Fibroblast of lung (primary cell): ENCODE data around the gene TTC39B. TPM values are rescaled to one million over a fixed set of nuclear protein-coding genes. Genes with fewer than 3 reads are reported as not detected.
"Not testable (repeated sequence)": the region's sequence is repeated elsewhere in the genome, so short reads cannot be mapped to it uniquely, and the experiment has no call there.

Experiments
- DNase-seq, 2 donors: peaks; one replicate each; pipeline versions ENCODE4 v3.0.0 to v3.0.0-alpha.2; 2010; ENCODE audit warnings: low read depth in 2 of 2
- H2AFZ ChIP-seq: 2 replicates; pipeline ENCODE4 v1.5.1; 2012; ENCODE audit warnings: low read length, control low read depth, inconsistent platforms
- H3K27ac ChIP-seq: 2 replicates; pipeline ENCODE4 v1.5.1; 2011; ENCODE audit warnings: low read length, control low read depth; ENCODE audit not compliant: insufficient read depth
- H3K27me3 ChIP-seq: 2 replicates; pipeline ENCODE4 v1.5.1; 2011; ENCODE audit warnings: mild to moderate bottlenecking, low read length; ENCODE audit not compliant: control insufficient read depth, insufficient read depth
- H3K36me3 ChIP-seq: 2 replicates; pipeline ENCODE4 v1.5.1; 2011; ENCODE audit warnings: low read length; ENCODE audit not compliant: control insufficient read depth, insufficient read depth
- H3K4me1 ChIP-seq: 2 replicates; pipeline ENCODE4 v1.5.1; 2011; ENCODE audit warnings: low read length; ENCODE audit not compliant: control insufficient read depth, insufficient read depth; ENCODE audit errors: extremely low read depth
- H3K4me2 ChIP-seq: 2 replicates; pipeline ENCODE4 v1.5.1; 2011; ENCODE audit warnings: low read length, control low read depth; ENCODE audit not compliant: insufficient read depth; ENCODE audit errors: extremely low read depth
- H3K4me3 ChIP-seq, 4 experiments: fragments of 200-600 bp in 1 of 4; sonication (generic) in 1 of 4; replicated peaks in 1 of 4; 2 replicates each; pipeline ENCODE4 v1.5.1; 2011 to 2016; ENCODE audit warnings: low read length in 4 of 4, low read depth in 3 of 4, mild to moderate bottlenecking in 3 of 4, control low read depth in 2 of 4, inconsistent platforms in 1 of 4, mixed read lengths in 1 of 4; ENCODE audit not compliant: insufficient read depth in 1 of 4; ENCODE audit errors: control extremely low read depth in 1 of 4
- H3K79me2 ChIP-seq: 2 replicates; pipeline ENCODE4 v1.5.1; 2012; ENCODE audit warnings: mild to moderate bottlenecking, low read length, inconsistent platforms; ENCODE audit not compliant: control insufficient read depth, insufficient read depth
- H3K9ac ChIP-seq: 2 replicates; pipeline ENCODE4 v1.5.1; 2011; ENCODE audit warnings: mild to moderate bottlenecking, low read length, control low read depth; ENCODE audit not compliant: insufficient read depth
- H3K9me3 ChIP-seq: 2 replicates; pipeline ENCODE4 v1.5.1; 2012; ENCODE audit warnings: low read depth, low read length; ENCODE audit not compliant: control insufficient read depth, insufficient read depth
- H4K20me1 ChIP-seq: 2 replicates; pipeline ENCODE4 v1.5.1; 2011; ENCODE audit warnings: low read length; ENCODE audit not compliant: control insufficient read depth, insufficient read depth; ENCODE audit errors: extremely low read depth
- EZH2 ChIP-seq: IDR thresholded peaks from 2 replicates; pipeline ENCODE4 v1.5.1; 2012; ENCODE audit warnings: low read length, control low read depth, mild to moderate bottlenecking; ENCODE audit errors: missing control alignments
- polyA plus RNA-seq, 2 donors: library from polyadenylated mRNA; depleted of rRNA in 1 of 2; stranded (reverse) in 1 of 2; unstranded in 1 of 2; fragments of >200 nt; gene quantifications; 2 replicates each; pipeline ENCODE4 v1.2.1, GENCODE V29; 2011 to 2012; ENCODE audit warnings: missing spikeins in 1 of 2
- total RNA-seq: library from RNA; depleted of rRNA; stranded (reverse); fragments of >200 nt; gene quantifications from 2 replicates; pipeline ENCODE4 v1.2.1, GENCODE V29; 2014
- TF ChIP-seq, protein P1 (sequence below), 2 donors: IDR thresholded peaks in 1 of 2; conservative IDR thresholded peaks in 1 of 2; 1 replicate in 1 of 2; 2 replicates in 1 of 2; pipeline ENCODE4 v1.5.1; 2011 to 2012; ENCODE audit warnings: low read length in 2 of 2, control low read depth in 1 of 2, inconsistent platforms in 1 of 2, low read depth in 1 of 2, mild to moderate bottlenecking in 1 of 2

The TTC39B gene
- total and polyA plus RNA-seq, 2 donors (not counting 1 experiment from before 2014, with no cell fraction given): 6.2 to 16.8 TPM

- no peak overlapping the region for H3K9ac ChIP-seq
- H2AFZ ChIP-seq: no peak overlapping the region
These were observed 25.9 kb upstream of the TTC39B start for GRCh38 chr9:15332939-15333338.

GRCh38 chr9:15329539-15330109 is 22.6 kb upstream of the TTC39B start:
- H3K4me1 ChIP-seq: no peaks in the 10 kb centered on the region

More at GRCh38 chr9:15332939-15333338, 25.9 kb upstream of the TTC39B start:
- Histone ChIP-seq H3K4me1 (no peaks in the 10 kb centered on the region), H3K9me3 (no peaks in the 10 kb centered on the region), H3K27me3 (no peaks in the 10 kb centered on the region), H3K4me2 (no peak overlapping the region), H3K27ac (no peak overlapping the region), H4K20me1 (no peaks in the 10 kb centered on the region), H3K79me2 (no peaks in the 10 kb centered on the region), H3K4me3 (no peak overlapping the region), H3K36me3 (no peaks in the 10 kb centered on the region)
- no peak for TF ChIP-seq EZH2
- TF ChIP-seq, protein P1, sequence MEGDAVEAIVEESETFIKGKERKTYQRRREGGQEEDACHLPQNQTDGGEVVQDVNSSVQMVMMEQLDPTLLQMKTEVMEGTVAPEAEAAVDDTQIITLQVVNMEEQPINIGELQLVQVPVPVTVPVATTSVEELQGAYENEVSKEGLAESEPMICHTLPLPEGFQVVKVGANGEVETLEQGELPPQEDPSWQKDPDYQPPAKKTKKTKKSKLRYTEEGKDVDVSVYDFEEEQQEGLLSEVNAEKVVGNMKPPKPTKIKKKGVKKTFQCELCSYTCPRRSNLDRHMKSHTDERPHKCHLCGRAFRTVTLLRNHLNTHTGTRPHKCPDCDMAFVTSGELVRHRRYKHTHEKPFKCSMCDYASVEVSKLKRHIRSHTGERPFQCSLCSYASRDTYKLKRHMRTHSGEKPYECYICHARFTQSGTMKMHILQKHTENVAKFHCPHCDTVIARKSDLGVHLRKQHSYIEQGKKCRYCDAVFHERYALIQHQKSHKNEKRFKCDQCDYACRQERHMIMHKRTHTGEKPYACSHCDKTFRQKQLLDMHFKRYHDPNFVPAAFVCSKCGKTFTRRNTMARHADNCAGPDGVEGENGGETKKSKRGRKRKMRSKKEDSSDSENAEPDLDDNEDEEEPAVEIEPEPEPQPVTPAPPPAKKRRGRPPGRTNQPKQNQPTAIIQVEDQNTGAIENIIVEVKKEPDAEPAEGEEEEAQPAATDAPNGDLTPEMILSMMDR (conservative IDR thresholded peaks at IDR 0.05 in 1 of 2, IDR thresholded peaks at IDR 0.05 in 1 of 2; ENCODE audit: low read depth in 1 of 2, low read length in 2 of 2): no peak
- DNase-seq: no peak

DNA sequence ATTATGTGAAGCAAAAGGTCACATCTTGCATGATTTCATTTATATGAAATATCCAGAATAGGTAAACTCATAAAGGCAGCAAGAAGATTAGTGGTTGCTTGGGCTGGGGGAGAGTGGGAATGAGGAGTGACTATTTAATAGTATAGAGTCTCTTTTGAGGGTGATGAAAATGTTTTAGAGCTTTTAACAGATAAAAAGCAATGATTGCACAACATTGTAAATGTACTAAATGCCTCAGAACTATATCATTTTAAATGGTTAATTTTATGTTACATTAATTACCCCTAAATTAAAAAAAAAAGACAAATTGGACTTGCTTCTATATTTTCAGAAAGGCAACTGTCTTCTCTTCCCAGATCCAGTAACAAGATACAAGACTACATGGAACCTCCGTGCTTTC is 21.9 kb upstream of the TTC39B start:
- H3K9ac ChIP-seq: no peak overlapping the region
- no peak for DNase-seq
- H3K27ac ChIP-seq: no peak overlapping the region
- no peaks in the 10 kb centered on the region for H4K20me1 ChIP-seq
- no peak overlapping the region for H3K4me3 ChIP-seq
- no peak overlapping the region for H2AFZ ChIP-seq
- H3K36me3 ChIP-seq: no peaks in the 10 kb centered on the region
- no peaks in the 10 kb centered on the region for H3K79me2 ChIP-seq
- H3K9me3 ChIP-seq: no peaks in the 10 kb centered on the region
- no peak overlapping the region for H3K4me2 ChIP-seq
- no peaks in the 10 kb centered on the region for H3K4me1 ChIP-seq
- TF ChIP-seq, protein P1 (conservative IDR thresholded peaks at IDR 0.05 in 1 of 2, IDR thresholded peaks at IDR 0.05 in 1 of 2; ENCODE audit: low read depth in 1 of 2, low read length in 2 of 2): no peak
- TF ChIP-seq EZH2: no peak
- no peaks in the 10 kb centered on the region for H3K27me3 ChIP-seq

More at GRCh38 chr9:15329539-15330109, 22.6 kb upstream of the TTC39B start:
- TF ChIP-seq, protein P1 (conservative IDR thresholded peaks at IDR 0.05 in 1 of 2, IDR thresholded peaks at IDR 0.05 in 1 of 2; ENCODE audit: low read depth in 1 of 2, low read length in 2 of 2): no peak
- no peak for TF ChIP-seq EZH2
- no peaks in the 10 kb centered on the region for H3K79me2 ChIP-seq
- no peak overlapping the region for H3K4me2 ChIP-seq
- no peak overlapping the region for H3K4me3 ChIP-seq
- no peaks in the 10 kb centered on the region for H4K20me1 ChIP-seq
- H3K27ac ChIP-seq: no peak overlapping the region
- no peaks in the 10 kb centered on the region for H3K9me3 ChIP-seq
- H3K36me3 ChIP-seq: no peaks in the 10 kb centered on the region
- no peak overlapping the region for H2AFZ ChIP-seq
- no peaks in the 10 kb centered on the region for H3K27me3 ChIP-seq
- no peak overlapping the region for H3K9ac ChIP-seq
- DNase-seq: no peak

GRCh38 chr9:15322695-15323094 is 15.7 kb upstream of the TTC39B start:
- not testable (repeated sequence) for H3K36me3 ChIP-seq, H3K27me3 ChIP-seq, H3K27ac ChIP-seq, H4K20me1 ChIP-seq, DNase-seq, H3K4me2 ChIP-seq, H2AFZ ChIP-seq, H3K79me2 ChIP-seq, H3K4me1 ChIP-seq, H3K4me3 ChIP-seq, H3K9me3 ChIP-seq, H3K9ac ChIP-seq

DNA sequence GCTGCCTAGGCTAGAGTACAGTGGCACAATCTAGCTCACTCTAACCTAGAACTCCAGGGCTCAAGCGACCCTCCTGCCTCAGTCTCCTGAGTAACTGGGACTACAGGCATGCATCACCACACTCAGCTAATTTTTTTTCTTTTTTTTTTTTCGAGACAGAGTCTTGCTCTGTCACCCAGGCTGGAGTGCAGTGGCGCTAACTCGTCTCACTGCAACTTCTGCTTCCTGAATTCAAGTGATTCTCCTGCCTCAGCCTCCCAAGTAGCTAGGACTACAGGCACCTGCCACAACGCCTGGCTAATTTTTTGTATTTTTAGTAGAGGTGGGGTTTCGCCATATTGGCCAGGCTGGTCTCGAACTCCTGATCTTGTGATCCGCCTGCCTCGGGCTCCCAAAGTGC is 12.6 kb upstream of the TTC39B start:
- not testable (repeated sequence) for H3K4me2 ChIP-seq, H2AFZ ChIP-seq, H4K20me1 ChIP-seq, H3K27me3 ChIP-seq, H3K9me3 ChIP-seq, DNase-seq, H3K9ac ChIP-seq, H3K36me3 ChIP-seq, H3K4me3 ChIP-seq, H3K27ac ChIP-seq, H3K79me2 ChIP-seq, H3K4me1 ChIP-seq
